HG03457 (cell line): ENCODE measurements around the gene PELI1.

Source experiments
- ATAC-seq: cut with Tn5 transposase; IDR thresholded peaks from one replicate; pipeline ENCODE4 v1.9.1; 2021; ENCODE audit warnings: moderate number of reproducible peaks; ENCODE audit not compliant: unreplicated experiment

The PELI1 gene

DNA sequence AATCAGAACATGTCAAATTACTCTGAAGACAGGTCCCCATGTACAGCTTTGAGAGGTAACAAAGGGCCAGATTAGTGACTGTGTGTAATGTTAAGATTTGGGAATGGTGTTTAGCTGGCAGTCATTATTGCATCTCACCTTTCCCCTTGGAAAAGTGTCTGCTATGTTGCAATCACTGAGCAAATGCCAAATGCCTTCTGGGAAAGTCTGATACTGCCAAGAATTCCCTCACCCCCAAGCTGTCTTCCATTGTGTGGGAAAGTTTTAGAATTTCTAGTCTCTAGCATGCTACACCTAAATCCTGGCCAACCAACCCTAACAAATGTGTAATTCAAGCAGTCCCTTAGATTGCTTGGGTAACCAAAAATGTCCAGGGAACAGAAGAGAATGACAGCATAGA lies 13.6 kb upstream of the PELI1 start:
- ATAC-seq, result no peak

DNA sequence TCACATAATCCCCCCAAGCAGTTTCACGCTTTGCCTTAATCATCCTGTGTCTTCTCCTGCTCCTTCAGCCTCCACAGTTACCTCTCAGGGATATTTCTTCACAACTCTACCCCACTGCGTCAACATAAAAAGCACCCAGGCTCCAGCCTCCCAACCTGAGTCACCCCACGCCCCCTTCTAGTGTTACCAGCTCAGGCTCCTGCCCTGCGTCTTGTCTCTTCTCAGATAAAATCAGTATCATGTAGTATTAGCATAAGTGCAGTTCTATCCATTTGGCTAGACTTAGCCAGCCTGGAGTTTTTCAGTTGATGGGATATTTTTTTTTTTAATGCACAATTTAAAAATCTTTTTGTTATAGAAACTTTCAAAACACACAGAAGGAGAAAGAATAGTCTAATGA lies 9.6 kb upstream of the PELI1 start:
- ATAC-seq, result no peak

DNA sequence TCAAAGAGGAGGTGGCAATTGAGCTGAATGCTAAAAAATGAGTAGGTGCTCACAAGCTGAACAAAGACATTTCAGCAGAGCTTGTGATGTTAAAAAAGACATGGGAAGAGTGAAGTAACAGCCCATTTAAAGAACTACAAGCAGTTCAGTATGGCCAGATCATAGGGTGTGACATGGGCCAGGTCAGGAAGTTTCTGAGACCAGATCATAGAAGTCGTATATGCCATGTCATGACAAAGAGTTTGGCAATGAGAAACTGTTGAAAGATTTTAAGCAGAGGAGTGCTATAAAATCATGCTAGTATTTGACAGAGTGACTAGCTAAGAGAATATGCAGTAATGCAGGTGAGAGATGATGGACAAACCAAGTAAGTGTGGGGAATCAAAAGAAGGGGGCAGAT lies 7.3 kb upstream of the PELI1 start:
- no peak for ATAC-seq

DNA sequence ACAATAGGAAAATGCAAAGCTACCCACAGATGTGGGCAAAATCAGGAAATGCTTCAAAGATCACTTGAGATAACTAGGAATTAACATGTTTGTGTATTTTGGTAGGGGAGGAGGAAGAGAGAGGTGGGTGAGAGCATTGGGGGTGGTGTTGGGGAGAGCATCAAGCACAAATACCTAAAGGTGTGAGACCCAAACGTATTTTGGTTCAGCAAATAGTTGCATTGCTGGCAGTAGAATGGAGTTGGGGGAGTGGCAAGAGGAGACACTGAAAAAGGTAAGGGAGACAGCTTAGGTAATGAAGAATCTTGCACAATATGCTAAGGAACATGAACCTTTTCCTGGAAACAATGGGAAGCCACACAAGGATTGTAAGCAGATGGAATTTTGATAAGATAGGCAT lies 1.5 kb upstream of the PELI1 start:
- ATAC-seq, result no peak

DNA sequence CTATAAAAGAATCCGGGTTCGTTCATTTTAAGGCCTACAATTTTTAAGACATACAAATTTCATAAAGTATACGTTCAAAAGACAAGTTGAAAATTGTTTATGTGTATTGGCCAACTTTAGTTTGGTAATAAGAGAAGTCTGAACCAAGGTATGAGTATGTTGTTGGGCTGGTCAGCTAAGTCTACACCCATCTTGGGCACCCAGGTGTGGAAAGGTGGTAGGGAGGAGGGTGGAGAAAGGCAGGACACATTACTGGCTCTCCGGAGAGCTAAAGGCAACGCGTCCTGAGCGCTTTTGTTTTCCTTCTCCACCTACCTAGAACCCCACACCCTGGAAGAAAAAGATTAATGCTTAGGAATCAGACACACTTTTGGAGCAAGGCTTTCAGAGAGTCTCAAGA lies 899 bp upstream of the PELI1 start:
- ATAC-seq, result no peak

DNA sequence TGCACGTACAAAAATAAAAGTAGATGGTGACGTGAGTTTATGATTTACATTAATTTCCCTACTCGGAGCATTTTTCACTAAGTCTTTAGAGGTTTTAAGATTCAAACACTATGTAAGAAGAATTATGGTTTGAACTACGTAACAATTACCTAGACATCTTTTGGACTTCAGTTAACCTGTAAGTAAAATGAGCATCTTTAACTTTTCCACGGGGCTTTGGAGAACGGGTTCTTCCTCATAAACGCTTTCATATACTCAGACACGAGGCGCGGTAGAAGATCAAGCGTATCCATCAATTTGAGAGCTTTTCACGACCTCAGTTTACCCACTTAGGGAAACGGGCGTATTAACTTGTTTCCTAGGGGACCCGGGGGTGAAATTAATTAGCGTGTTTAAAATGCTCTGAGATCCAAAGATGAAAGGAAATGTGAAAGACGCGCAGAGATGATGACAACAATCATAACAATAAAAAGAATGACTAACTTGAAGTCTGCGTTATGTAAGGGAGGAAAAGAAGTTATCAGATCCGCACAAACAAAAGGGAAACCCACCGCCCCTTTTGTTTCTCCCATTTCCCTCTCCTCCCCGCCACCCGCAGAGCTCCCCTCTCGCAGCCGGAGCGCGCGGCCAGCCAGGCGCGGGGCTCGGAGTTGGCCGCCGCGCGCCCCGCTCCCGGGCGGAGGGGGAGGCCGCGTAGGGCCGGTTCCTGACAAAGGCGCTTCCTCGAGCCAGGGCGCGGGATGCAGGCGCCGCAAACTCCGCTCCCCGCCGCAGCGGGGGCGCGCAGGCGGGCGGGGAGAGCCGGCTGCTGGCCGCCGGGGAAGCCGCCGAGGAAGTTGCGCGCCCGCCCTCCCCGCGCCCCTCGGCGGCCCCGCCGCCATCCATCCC lies 807 bp downstream of the PELI1 start:
- ATAC-seq, result peak; percentile 12

DNA sequence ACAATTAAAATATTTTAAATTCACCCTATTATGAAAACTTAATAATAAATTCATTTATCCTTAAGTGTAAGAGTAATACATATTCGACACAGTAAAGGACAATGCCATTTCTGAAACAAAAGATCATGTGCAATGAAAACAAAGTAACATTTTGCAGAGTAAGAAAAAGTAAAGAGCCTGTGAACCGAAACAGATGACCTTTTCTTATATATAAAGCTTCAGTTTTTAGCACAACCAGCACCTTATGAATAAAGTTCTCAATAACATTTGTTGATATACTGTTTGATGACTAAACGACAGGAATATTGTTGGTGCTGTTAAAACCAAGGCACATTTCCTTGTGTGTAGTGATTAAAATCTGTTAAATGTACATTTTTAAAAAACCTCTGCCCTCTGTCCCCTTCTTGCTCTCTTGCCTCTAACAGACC lies 1.5 kb downstream of the PELI1 start:
- ATAC-seq, result no peak

DNA sequence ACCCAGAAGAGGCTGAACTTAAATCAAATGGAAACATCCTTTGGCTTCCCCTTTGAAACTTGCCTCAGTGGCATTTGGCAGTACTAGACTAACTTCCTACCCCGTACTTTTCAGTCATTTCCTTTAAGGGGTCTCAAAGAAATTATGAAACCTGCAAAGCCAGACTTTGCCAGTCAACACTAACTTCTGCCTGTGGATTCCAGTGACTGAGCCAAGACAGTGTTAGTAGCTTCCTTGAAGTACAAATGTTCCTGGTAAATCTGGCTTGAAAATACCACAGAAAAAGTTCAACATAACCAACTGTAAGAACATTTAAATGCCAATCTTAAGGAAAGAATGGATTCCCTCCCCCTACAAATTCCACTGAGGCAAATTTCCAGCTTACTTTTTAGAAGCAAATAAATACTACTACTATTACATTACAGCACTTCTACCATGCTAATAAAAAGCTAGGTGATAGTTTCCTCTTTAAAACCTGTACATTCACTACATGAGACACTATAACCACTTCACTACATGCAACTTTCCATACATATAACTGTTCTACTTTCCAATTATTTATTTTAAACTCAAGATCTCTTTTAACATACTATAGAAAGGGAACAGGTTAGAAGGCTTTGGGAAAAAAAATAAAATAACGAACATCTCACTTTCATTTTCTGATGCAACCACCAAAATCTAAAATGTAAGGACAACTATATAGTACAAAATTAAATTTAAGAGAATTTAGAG lies 2.4 kb downstream of the PELI1 start:
- ATAC-seq, result no peak

DNA sequence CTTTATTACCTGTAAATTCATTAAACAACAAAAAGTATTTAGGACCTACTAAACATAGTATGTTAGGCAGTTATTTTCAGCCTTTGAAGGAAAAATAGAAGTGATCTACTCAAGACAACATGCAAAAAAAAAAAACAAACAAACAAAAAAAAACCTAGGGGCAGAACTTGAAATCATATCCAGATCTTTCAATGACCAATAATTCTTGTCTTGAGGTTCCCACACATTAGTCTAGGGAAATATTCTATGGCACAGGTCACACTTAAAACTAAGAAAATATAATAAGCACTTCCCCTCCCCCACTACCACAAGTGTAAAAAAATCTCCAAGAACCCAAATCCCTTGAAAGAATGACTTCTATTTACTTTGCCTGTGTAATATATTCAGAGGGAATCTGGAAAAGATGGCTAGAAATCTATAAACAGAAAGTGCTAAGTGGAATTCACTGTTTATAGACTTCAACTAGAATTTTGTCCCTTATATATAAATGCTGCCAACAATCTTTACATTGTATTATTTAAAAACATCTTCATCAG lies 3.5 kb downstream of the PELI1 start:
- ATAC-seq, result no peak

DNA sequence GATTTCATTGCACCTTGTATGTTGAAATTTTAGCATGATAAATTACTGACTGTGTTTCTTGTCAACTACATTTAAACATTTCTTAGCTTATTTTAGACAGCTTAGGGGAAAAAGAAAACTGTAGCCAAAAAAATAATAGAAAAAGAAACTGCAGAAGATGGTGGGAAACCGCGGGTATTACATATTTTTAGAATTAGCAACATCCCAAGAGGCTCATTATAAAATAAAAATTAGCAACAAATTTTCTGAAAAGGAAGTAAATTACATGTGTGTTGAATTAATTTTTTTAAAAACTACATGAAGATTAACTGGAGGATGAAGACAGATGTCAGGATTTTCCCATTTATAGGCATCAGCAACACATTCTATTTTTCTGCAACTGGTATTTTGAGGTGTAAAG lies 4.3 kb downstream of the PELI1 start:
- no peak for ATAC-seq

DNA sequence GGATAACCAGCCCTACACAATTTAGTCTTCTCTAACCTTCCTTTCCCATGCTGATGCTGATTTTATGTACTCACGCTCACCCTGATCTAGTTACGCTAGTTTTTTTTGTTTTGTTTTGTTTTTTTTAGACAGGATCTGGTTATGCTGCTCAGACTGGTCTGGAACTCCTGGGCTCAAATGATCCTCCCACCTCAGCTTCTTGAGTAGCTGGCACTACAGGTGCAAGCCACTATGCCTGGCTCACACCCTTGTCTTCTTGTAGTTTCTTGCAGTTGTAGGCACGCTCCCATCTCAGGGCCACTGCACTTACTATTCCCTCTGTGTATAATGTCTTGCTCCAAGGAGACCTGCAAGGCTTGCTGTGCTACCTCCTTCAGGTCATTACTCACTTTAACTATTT lies 6.2 kb downstream of the PELI1 start:
- no peak for ATAC-seq

DNA sequence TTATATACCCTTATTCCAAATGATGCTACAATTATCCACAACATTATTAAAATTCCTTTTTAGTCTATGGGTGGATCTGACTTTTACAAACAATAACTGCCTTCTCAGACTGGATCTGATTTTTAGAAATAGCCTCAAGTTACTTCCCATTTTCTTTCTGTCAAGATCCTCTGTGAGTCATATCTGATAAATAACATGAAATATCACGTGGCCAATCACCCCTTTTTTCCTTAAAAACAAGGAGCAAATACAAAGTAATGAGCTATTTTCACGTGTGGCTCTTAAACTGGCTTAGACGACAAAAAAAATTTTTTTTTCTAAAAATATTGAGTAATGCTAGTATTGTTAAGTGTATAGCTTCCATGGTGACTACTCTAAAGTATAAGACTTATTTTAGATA lies 6.7 kb downstream of the PELI1 start:
- no peak for ATAC-seq

DNA sequence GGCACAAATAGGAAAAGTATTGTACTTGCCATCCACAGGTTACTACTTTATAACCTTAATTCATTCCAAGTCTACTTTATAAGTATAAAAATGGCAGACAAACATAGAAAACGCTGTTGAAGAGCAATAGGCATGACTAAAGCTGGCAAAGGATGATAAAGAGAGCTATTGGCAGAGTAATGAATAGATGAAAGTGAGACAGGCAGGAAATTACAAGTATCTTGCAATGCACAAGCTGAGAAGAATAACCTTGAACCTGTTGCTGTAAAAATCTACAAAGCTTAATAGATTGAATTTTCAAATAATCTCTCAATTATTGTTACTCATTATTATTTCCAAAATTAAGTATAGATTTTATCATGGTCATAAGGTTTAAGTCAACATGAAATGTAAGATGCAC lies 8.8 kb downstream of the PELI1 start:
- ATAC-seq, result no peak

DNA sequence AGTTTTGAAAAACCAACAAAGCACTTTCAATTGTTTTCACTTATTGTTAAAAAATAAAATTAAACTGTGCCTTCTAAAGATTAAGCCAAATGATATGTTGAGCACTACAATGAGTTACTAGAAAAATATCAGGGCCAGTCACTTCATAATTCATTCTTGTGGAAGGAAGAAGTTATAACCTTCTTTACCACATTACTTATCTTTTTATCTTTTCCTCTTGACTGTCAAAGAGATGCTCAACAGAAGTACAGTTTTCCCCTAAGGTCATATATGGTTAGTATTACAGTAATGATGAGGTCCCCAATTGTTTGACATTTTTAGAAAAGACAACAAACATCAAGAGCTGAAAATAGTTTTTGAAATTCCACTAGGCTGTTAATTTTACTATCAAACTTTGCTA lies 9.4 kb downstream of the PELI1 start:
- no peak for ATAC-seq

DNA sequence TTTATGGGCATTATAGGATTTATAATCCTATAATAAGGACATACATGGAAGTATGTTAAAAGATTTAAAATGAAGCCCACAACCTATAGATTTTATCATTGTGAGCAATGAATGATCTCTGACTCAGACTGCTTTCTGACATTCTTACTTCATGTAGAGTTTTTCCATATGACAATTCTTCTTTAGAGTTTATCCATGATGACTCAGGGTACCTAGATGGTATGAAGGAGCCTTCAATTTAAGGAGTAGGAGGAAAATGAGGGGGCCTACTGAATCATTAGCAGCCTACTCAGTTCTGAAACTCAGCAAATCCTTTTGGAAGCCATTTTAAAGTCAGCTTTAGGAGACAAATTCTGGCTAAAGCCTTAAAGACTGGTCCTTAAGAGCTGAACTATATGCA lies 10.4 kb downstream of the PELI1 start:
- ATAC-seq, result no peak

DNA sequence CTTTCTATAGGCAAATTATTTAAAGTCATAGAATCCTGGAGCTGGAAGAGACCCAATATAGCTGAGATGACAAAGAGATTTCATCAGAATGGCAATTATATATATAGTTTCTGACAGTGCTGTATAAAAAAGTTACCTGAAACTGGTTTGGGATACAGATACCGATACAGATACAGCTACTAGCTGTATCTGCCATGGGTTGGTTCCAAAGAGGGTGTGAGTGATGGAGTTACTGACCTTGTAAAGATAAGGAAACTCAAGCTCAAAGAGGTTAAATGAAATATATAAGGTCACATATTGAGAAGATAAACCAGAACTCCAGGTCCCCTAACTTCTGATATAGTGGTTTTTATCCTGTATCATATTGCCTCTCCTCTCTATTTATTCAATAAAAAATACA lies 10.9 kb downstream of the PELI1 start:
- ATAC-seq, result no peak

DNA sequence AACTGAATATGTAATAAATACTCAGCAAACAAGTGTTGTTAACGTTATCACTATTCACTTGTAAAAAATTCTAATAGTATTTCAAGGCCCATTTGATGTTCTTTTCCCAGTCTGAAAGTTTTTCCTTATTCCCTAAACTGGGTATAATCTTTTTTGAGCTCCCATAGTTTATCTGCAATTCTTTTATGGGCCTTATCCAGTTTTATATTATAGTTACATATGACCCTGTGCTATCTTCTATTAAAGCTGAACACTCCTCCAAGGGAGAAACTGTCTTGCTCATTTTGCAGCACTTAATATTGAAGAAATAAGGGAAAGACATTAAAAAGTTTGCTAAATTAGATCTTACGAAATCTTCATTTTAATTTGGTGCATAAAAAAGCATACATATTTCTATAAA lies 13.9 kb downstream of the PELI1 start:
- no peak for ATAC-seq

DNA sequence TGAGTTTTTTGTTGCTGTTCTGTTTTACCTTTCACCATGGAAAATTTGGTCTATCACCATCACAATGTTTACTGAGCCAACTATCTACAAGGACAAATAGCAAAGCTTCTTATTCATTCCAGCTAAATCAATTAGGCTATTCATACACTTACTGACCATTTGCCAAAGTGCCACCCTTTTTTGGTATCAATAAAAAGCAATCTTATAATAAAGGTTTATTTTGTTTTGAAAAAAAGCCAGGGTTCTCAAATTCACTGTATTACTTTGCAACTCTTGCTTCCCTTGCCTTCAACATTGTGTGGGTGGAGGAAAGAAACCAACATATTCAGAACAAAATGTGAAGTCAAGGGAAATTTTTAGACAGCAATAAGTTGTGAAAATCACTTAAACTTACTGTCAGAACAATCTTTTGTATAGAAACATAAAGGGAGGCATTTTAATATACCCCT lies 15.3 kb downstream of the PELI1 start:
- ATAC-seq, result no peak

DNA sequence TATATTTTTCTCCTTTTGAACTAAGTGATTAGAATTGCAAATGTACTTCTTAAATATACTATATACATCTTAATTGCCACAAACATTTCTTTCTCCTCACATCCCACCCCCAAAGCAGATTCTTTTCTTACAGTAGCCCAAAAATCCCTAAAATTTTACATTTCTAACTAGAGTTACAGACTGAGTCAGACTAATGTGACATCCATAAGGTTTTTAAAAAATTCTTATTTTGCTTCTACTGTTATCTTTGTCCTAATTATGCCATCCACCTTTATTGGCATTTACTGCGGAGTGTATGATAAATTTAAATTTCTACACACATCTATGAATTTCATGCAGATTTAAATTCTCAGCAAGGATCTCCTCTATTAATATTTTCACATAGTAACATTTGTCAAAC lies 15.8 kb downstream of the PELI1 start:
- no peak for ATAC-seq

DNA sequence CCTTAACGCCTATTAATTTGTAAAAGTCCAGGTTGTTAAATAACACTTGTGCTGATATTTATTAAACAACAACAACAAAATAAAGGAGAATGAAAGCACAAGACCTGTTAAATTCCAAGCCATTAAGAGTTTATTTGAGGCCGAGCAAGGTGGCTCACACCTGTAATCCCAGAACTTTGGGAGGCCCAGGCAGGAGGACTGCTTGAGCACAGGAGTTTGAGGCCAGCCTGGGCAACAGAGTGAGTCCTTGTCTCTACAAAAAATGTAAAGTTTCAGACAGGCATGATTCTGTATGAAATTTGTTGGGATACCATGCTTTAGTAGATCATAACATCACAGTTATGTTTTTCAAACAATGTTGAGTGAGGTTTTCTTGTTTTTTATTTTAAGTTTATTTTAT lies 17.1 kb downstream of the PELI1 start:
- ATAC-seq, result no peak

DNA sequence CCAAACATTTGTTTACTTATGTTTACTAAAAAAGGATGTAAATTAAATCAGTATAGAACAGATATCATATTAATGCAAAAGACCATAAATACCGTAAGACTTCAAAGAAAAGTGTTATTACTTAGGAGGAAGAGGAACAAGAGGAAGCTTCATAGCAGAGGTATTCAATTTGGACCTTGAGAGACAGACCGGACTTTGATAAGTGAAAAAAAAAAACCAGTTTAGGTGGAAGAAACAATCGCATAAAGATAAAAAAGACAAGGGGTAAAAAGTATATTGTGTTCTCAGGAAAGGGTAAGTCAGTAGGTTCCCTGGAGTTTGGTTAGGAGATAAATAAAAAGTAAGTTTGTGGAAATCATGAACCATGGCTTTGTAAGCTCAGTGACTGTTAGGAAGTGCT lies 17.6 kb downstream of the PELI1 start:
- ATAC-seq, result no peak

DNA sequence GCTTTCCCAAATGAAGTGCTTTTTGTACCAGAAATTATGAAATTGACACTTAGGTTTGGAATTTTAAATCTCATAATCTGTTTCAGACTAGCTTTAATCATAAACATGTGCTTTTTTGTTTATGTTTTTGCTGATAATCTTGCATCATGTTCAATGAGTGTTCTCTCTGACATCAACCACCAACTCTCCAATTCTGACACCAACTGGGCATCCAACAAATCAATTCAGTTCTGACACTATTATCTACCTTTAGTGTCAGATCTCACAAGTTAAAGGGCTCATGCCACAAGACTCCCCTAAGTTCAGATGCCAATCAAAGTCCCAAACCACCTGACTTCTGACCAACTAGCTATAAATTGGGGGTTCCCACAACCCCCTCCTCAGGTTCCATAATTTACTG lies 19.6 kb downstream of the PELI1 start:
- no peak for ATAC-seq
